C4-2B (cell line): ENCODE measurements around the gene DPYSL4.

Experiments
- ZFX ChIP-seq: fragments of 450-650 bp; IDR thresholded peaks from 2 replicates; pipeline ENCODE4 v1.6.1; 2017
- TF ChIP-seq, protein P1 (sequence below): fragments of 450-650 bp; conservative IDR thresholded peaks from 2 replicates; pipeline ENCODE4 v1.5.1; 2017; ENCODE audit warnings: mild to moderate bottlenecking

DNA sequence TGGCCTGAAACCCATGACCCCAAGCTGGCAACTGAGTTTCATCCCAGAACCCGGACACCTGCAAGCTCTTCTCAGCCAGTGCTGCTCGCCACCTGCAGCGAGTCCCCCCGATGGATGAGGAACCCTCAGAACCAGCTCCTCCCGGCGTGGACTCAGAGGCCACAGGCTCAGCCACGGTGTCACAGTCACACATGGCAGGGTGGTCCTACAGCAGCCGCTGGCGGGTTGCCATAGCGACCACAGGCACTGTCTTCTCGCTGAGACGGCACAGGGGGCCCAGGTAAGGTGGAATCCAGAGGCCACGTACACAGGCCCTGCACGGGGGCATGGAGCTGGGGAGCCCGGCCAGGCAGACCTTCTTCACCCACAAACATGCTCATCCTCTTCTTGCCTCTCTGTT lies 53.4 kb downstream of the DPYSL4 start:
- TF ChIP-seq, protein P1, sequence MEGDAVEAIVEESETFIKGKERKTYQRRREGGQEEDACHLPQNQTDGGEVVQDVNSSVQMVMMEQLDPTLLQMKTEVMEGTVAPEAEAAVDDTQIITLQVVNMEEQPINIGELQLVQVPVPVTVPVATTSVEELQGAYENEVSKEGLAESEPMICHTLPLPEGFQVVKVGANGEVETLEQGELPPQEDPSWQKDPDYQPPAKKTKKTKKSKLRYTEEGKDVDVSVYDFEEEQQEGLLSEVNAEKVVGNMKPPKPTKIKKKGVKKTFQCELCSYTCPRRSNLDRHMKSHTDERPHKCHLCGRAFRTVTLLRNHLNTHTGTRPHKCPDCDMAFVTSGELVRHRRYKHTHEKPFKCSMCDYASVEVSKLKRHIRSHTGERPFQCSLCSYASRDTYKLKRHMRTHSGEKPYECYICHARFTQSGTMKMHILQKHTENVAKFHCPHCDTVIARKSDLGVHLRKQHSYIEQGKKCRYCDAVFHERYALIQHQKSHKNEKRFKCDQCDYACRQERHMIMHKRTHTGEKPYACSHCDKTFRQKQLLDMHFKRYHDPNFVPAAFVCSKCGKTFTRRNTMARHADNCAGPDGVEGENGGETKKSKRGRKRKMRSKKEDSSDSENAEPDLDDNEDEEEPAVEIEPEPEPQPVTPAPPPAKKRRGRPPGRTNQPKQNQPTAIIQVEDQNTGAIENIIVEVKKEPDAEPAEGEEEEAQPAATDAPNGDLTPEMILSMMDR: no peak
- TF ChIP-seq ZFX: no peak
